Upper lobe of left lung (tissue), 6 donors: ENCODE data around the gene KIAA0825. TPM values are rescaled to one million over a fixed set of nuclear protein-coding genes. Genes with fewer than 3 reads are reported as not detected.
"Not testable (repeated sequence)": the region's sequence is repeated elsewhere in the genome, so short reads cannot be mapped to it uniquely, and the experiment has no call there.

Experiments used
- ATAC-seq, 2 donors: fragments of 200-7000 bp; cut with Tn5 transposase; one replicate each; pipeline ENCODE4 v1.9.1; 2022; ENCODE audit warnings: mild to moderate bottlenecking in 2 of 2, moderate library complexity in 2 of 2; ENCODE audit not compliant: low FRiP score in 2 of 2
- DNase-seq, 2 donors: peaks; one replicate each; pipeline ENCODE4 v3.0.0-alpha.2; 2019 to 2020
- H3K27ac ChIP-seq, 4 donors: fragments of 200-600 bp; sonication (generic); one replicate each; pipeline ENCODE4 v1.5.1; 2016 to 2019
- H3K27me3 ChIP-seq, 4 donors: fragments of 200-600 bp; sonication (generic); one replicate each; pipeline ENCODE4 v1.5.1; 2017 to 2019
- H3K36me3 ChIP-seq, 4 donors: fragments of 200-600 bp; sonication (generic); one replicate each; pipeline ENCODE4 v1.5.1; 2016 to 2019
- H3K4me1 ChIP-seq, 4 donors: fragments of 200-600 bp; sonication (generic); one replicate each; pipeline ENCODE4 v1.5.1; 2018 to 2019
- H3K4me3 ChIP-seq, 4 donors: fragments of 200-600 bp; sonication (generic); one replicate each; pipeline ENCODE4 v1.5.1; 2017 to 2019; ENCODE audit warnings: mild to moderate bottlenecking in 2 of 4, moderate library complexity in 1 of 4
- H3K9me3 ChIP-seq, 4 donors: fragments of 200-600 bp; sonication (generic); one replicate each; pipeline ENCODE4 v1.5.1; 2018 to 2019
- EP300 ChIP-seq, 4 donors: sonication (generic); formaldehyde crosslinking; IDR thresholded peaks; one replicate each; pipeline ENCODE4 v1.5.1; 2017; ENCODE audit warnings: antibody characterized with exemption in 4 of 4, control low read depth in 2 of 4
- POLR2A ChIP-seq, 4 donors: fragments of 450-650 bp; IDR thresholded peaks; one replicate each; pipeline ENCODE4 v1.5.1; 2016 to 2017; ENCODE audit warnings: antibody characterized with exemption in 4 of 4, mild to moderate bottlenecking in 2 of 4
- POLR2AphosphoS5 ChIP-seq, 2 donors: sonication (generic); formaldehyde crosslinking; IDR thresholded peaks; one replicate each; pipeline ENCODE4 v1.5.1; 2017; ENCODE audit warnings: antibody characterized with exemption in 2 of 2
- WGBS, 2 donors: methylation state at CpG; one replicate each; pipeline ENCODE4 v1.1.5; 2017 to 2018; 5-methylcytosine and 5-hydroxymethylcytosine counted together
- total RNA-seq, 6 donors: library from RNA; depleted of rRNA in 4 of 6; stranded (reverse); fragments of >200 nt in 4 of 6; gene quantifications; one replicate each; pipeline versions ENCODE4 v1.1.0 to v1.2.1, GENCODE V29; 2016 to 2021
- TF ChIP-seq, protein P1 (sequence below), 6 experiments: fragments of 450-650 bp in 4 of 6; fragments of 200-600 bp in 2 of 6; sonication (generic) in 2 of 6; IDR thresholded peaks; one replicate each; pipeline ENCODE4 v1.5.1; 2016 to 2019; ENCODE audit warnings: antibody characterized with exemption in 6 of 6
- donor health status: DM: no; HTN: no; CAD: no; lungs with moderate emphysema.
- donor health status: DM: no; HTN: yes; CAD: no; lungs with severe emphysema.

Gene KIAA0825
- total RNA-seq, 6 donors from 2014 or later, result 3.8 to 19.1 (median 6.6) TPM

GRCh38 chr5:94159144-94159543, 459.3 kb downstream of the KIAA0825 start:
- no peak for TF ChIP-seq EP300 (IDR thresholded peaks at IDR 0.05)
- no peak for TF ChIP-seq POLR2AphosphoS5 (IDR thresholded peaks at IDR 0.05)
- no peak for TF ChIP-seq POLR2A (IDR thresholded peaks at IDR 0.05)
- TF ChIP-seq, protein P1, sequence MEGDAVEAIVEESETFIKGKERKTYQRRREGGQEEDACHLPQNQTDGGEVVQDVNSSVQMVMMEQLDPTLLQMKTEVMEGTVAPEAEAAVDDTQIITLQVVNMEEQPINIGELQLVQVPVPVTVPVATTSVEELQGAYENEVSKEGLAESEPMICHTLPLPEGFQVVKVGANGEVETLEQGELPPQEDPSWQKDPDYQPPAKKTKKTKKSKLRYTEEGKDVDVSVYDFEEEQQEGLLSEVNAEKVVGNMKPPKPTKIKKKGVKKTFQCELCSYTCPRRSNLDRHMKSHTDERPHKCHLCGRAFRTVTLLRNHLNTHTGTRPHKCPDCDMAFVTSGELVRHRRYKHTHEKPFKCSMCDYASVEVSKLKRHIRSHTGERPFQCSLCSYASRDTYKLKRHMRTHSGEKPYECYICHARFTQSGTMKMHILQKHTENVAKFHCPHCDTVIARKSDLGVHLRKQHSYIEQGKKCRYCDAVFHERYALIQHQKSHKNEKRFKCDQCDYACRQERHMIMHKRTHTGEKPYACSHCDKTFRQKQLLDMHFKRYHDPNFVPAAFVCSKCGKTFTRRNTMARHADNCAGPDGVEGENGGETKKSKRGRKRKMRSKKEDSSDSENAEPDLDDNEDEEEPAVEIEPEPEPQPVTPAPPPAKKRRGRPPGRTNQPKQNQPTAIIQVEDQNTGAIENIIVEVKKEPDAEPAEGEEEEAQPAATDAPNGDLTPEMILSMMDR (IDR thresholded peaks at IDR 0.05), result no peak
- H3K27ac ChIP-seq, result no peak overlapping the region
- DNase-seq, result no peak
- no peak for ATAC-seq
- 78 to 89% methylated on average over 4 of the region's 4 CpGs for WGBS, 2 donors
- no peak overlapping the region for H3K4me3 ChIP-seq
- no peaks in the 10 kb centered on the region for H3K36me3 ChIP-seq
- H3K4me1 ChIP-seq, result peaks cover 0 to 3% (median 0%) of the 10 kb centered on the region in 4 donors
- no peaks in the 10 kb centered on the region for H3K27me3 ChIP-seq
- no peaks in the 10 kb centered on the region for H3K9me3 ChIP-seq

GRCh38 chr5:94157704-94158539, 460.5 kb downstream of the KIAA0825 start:
- no peak overlapping the region for H3K4me3 ChIP-seq
- WGBS, 2 donors, result 54 to 67% methylated on average over 4 of the region's 4 CpGs
- no peaks in the 10 kb centered on the region for H3K27me3 ChIP-seq
- no peak for ATAC-seq
- TF ChIP-seq, protein P1 (IDR thresholded peaks at IDR 0.05), result no peak
- TF ChIP-seq POLR2A (IDR thresholded peaks at IDR 0.05) (no peak), EP300 (IDR thresholded peaks at IDR 0.05) (no peak), POLR2AphosphoS5 (IDR thresholded peaks at IDR 0.05) (no peak)
- peaks cover 0 to 3% (median 0%) of the 10 kb centered on the region in 4 donors for H3K4me1 ChIP-seq
- H3K9me3 ChIP-seq, result no peaks in the 10 kb centered on the region
- H3K27ac ChIP-seq, result no peak overlapping the region
- DNase-seq, result no peak
- H3K36me3 ChIP-seq, result no peaks in the 10 kb centered on the region

GRCh38 chr5:94154672-94155071, 463.7 kb downstream of the KIAA0825 start:
- no peak overlapping the region for H3K4me3 ChIP-seq
- WGBS, 2 donors, result 51 to 61% methylated on average over 2 of the region's 2 CpGs
- ATAC-seq (peak in 1 of 2 donors; percentile 19), DNase-seq (no peak)
- H3K27ac ChIP-seq, result no peak overlapping the region
- peaks cover 0 to 3% (median 0%) of the 10 kb centered on the region in 4 donors for H3K4me1 ChIP-seq
- TF ChIP-seq POLR2A (IDR thresholded peaks at IDR 0.05) (no peak), POLR2AphosphoS5 (IDR thresholded peaks at IDR 0.05) (no peak)
- H3K9me3 ChIP-seq, result no peaks in the 10 kb centered on the region
- H3K36me3 ChIP-seq, result no peaks in the 10 kb centered on the region
- H3K27me3 ChIP-seq, result no peaks in the 10 kb centered on the region

DNA sequence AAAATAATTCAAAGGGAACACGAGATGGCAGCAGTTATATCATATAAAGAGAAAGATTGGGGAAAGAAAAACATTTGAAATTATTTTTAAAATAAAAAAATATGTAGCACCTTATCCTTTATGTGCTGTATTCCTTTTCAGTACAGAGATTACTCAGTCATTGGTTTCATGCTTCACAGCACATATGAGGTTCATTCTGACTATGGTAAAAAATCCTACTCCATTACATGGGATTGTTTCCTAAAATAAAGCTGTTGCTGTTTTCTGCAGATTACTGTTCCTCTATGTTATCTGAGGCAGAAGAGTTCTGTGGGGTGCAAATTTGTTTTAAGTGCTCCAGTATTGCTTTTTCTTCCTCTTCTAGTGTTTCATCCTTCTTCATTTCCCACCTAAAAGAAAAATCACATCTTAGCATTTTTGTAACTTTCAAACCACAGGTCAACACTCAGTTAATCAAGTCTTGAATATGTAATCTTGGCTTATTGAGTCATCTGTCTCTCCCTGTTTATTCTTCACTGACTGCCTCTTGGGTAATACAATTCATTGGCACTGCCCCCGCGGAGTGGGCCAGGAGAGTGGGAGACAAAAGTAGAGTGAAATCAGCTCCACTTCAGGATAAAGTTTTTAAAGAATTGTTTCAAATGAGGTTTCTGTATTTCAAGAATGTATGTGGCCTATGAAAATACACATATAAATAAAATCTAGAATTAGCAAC, 464.5 kb downstream of the KIAA0825 start:
- Histone ChIP-seq H3K36me3 (no peaks in the 10 kb centered on the region), H3K9me3 (no peaks in the 10 kb centered on the region), H3K27ac (no peak overlapping the region), H3K4me3 (no peak overlapping the region), H3K4me1 (peaks cover 0 to 3% (median 0%) of the 10 kb centered on the region in 4 donors), H3K27me3 (no peaks in the 10 kb centered on the region)
- peak in 1 of 2 donors; percentile 48 for ATAC-seq
- 65 to 67% methylated on average over 3 of the region's 3 CpGs for WGBS, 2 donors
- no peak for DNase-seq
- TF ChIP-seq, protein P1 (IDR thresholded peaks at IDR 0.05), result no peak
- no peak for TF ChIP-seq POLR2A (IDR thresholded peaks at IDR 0.05)
- no peak for TF ChIP-seq POLR2AphosphoS5 (IDR thresholded peaks at IDR 0.05)
- TF ChIP-seq EP300 (IDR thresholded peaks at IDR 0.05), result no peak

DNA sequence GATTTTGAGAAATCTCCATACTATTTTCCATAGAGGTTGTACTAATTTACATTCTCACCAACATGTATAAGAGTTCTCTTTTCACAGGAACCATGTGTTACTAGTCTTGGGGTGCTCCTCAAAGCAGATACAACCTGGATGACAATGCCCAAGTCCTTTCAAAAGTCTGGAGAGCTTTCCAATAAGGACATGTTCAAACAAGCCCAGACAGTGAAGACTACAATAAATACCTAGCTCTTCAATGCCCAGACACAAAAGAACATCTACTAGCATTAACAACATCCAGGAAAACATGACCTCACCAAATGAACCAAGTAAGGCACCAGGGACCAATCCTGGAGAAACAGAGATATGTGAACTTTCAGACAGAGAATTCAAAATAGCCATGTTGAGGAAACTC, 474.8 kb downstream of the KIAA0825 start:
- not testable (repeated sequence) for H3K36me3 ChIP-seq, H3K4me3 ChIP-seq, H3K4me1 ChIP-seq, ATAC-seq, H3K9me3 ChIP-seq, H3K27ac ChIP-seq, H3K27me3 ChIP-seq, DNase-seq
